ENCODE results near the gene PTPRG. TPM values are rescaled to one million over a fixed set of nuclear protein-coding genes. Genes with fewer than 3 reads are reported as not detected.

The PTPRG gene
- total RNA-seq, 1 donor, result 148 TPM

DNA sequence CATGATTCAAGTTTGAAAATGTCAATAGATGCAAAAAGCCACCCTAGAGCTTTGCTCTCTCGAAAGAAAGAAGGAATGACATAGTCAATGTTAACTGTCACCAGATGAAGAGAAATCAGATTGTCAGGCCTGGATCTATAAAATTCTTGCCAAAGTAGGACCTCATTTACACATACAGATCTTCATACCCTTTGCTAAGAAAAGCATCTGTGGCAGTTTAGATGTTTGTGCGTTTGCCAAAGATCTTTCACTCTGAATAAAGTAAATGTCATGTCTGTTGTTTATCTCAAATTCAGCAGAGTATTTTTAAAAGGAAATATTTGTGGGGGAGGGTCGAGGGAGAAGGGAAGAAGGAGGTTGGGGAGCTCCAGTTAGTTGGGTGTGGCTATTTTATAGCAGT lies 692.6 kb downstream of the PTPRG start:
- DNase-seq (ENCODE audit: insufficient read length, low spot score, missing footprints), result no peak
- no peaks in the 10 kb centered on the region for H3K9me3 ChIP-seq (ENCODE audit: low read depth, low read length)
- no peak overlapping the region for H2AFZ ChIP-seq (ENCODE audit: low read length)
- H3K36me3 ChIP-seq (ENCODE audit: insufficient read depth, low read length), result no peaks in the 10 kb centered on the region
- TF ChIP-seq, protein P1, sequence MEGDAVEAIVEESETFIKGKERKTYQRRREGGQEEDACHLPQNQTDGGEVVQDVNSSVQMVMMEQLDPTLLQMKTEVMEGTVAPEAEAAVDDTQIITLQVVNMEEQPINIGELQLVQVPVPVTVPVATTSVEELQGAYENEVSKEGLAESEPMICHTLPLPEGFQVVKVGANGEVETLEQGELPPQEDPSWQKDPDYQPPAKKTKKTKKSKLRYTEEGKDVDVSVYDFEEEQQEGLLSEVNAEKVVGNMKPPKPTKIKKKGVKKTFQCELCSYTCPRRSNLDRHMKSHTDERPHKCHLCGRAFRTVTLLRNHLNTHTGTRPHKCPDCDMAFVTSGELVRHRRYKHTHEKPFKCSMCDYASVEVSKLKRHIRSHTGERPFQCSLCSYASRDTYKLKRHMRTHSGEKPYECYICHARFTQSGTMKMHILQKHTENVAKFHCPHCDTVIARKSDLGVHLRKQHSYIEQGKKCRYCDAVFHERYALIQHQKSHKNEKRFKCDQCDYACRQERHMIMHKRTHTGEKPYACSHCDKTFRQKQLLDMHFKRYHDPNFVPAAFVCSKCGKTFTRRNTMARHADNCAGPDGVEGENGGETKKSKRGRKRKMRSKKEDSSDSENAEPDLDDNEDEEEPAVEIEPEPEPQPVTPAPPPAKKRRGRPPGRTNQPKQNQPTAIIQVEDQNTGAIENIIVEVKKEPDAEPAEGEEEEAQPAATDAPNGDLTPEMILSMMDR (IDR thresholded peaks at IDR 0.05; ENCODE audit: extremely low read depth, low read depth, low read length), result no peak
- no peaks in the 10 kb centered on the region for H3K79me2 ChIP-seq (ENCODE audit: insufficient read depth, low read length)
- no peak overlapping the region for H3K4me3 ChIP-seq (ENCODE audit: insufficient read depth, low read length)
- no peak overlapping the region for H3K27ac ChIP-seq (ENCODE audit: low read depth, low read length)
- no peak overlapping the region for H3K4me2 ChIP-seq (ENCODE audit: insufficient read depth, low read length)
- H3K4me1 ChIP-seq (ENCODE audit: insufficient read depth, low read length), result peaks cover 8% of the 10 kb centered on the region
- no peaks in the 10 kb centered on the region for H4K20me1 ChIP-seq (ENCODE audit: insufficient read depth, low read length)
- H3K27me3 ChIP-seq (ENCODE audit: insufficient read depth, low read length), result no peaks in the 10 kb centered on the region

DNA sequence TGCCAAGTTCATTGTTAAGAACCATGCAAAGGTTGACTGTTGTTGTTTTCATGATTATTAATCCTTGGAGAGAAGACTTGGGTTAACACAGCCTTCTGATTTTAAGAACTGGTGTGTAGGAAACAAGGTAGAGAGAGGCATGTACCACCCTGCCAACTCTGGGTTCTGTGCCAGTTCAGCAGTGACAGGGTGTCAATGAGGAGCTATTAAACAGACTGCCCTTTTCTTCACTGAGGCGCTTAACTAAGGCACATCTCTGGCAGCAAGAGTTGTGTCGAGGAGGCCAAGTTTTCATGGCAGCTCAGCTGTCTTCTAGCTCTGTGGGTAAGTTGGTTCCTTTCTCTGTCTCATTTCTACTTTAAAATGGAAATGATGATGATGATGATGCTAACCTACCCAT lies 694.4 kb downstream of the PTPRG start:
- DNase-seq (ENCODE audit: insufficient read length, low spot score, missing footprints), result no peak
- Histone ChIP-seq H3K79me2 (ENCODE audit: insufficient read depth, low read length) (no peaks in the 10 kb centered on the region), H3K4me3 (ENCODE audit: insufficient read depth, low read length) (no peak overlapping the region), H3K4me1 (ENCODE audit: insufficient read depth, low read length) (no peaks in the 10 kb centered on the region), H3K27ac (ENCODE audit: low read depth, low read length) (no peak overlapping the region), H3K4me2 (ENCODE audit: insufficient read depth, low read length) (no peak overlapping the region), H3K27me3 (ENCODE audit: insufficient read depth, low read length) (no peaks in the 10 kb centered on the region), H3K36me3 (ENCODE audit: insufficient read depth, low read length) (no peaks in the 10 kb centered on the region), H2AFZ (ENCODE audit: low read length) (no peak overlapping the region), H3K9me3 (ENCODE audit: low read depth, low read length) (no peaks in the 10 kb centered on the region), H4K20me1 (ENCODE audit: insufficient read depth, low read length) (no peaks in the 10 kb centered on the region)
- TF ChIP-seq, protein P1 (IDR thresholded peaks at IDR 0.05; ENCODE audit: extremely low read depth, low read depth, low read length), result no peak

DNA sequence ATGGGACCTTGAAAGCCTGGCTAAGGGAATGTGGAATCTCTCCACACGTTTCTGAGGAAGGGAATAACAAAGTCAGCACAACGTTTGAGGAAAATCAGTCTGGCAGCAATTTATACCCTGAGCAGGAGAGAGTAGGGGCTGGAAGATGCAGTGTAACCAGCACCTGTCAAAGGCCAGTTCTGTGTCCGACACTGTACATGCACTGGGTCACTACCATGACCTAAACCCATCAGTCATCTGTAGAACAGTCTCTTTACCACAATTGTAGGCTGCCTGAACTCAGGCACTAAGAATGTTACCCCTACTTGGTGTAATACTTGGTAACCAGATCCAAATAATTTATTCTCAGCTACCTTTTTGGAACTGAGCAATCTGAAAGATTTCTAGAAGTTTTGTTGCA lies 698.6 kb downstream of the PTPRG start:
- no peak overlapping the region for H2AFZ ChIP-seq (ENCODE audit: low read length)
- H3K9me3 ChIP-seq (ENCODE audit: low read depth, low read length), result no peaks in the 10 kb centered on the region
- no peaks in the 10 kb centered on the region for H3K27me3 ChIP-seq (ENCODE audit: insufficient read depth, low read length)
- no peaks in the 10 kb centered on the region for H3K79me2 ChIP-seq (ENCODE audit: insufficient read depth, low read length)
- H3K4me2 ChIP-seq (ENCODE audit: insufficient read depth, low read length), result no peak overlapping the region
- TF ChIP-seq, protein P1 (IDR thresholded peaks at IDR 0.05; ENCODE audit: extremely low read depth, low read depth, low read length), result no peak
- no peaks in the 10 kb centered on the region for H3K4me1 ChIP-seq (ENCODE audit: insufficient read depth, low read length)
- H3K27ac ChIP-seq (ENCODE audit: low read depth, low read length), result no peak overlapping the region
- DNase-seq (ENCODE audit: insufficient read length, low spot score, missing footprints), result no peak
- H3K36me3 ChIP-seq (ENCODE audit: insufficient read depth, low read length), result no peaks in the 10 kb centered on the region
- H3K4me3 ChIP-seq (ENCODE audit: insufficient read depth, low read length), result no peak overlapping the region
- H4K20me1 ChIP-seq (ENCODE audit: insufficient read depth, low read length), result no peaks in the 10 kb centered on the region

DNA sequence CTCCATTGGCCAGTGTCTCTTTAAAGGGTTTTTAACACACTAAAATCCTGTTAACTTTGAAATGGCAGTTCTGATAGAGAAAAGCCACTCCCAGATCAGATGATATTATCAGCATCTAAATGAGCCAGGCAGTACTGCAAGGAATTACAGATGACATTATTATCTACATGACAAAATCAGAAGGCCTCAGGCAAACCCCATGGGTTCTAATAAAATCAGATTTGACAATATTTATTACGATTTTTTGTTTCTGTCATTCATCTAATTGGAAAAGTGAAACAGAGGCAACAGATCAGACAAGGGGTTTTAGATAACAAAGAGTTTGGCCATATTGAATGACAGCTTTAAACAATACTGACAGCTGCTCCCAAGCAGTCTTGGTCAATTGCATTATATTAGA lies 699.3 kb downstream of the PTPRG start:
- Histone ChIP-seq H3K79me2 (ENCODE audit: insufficient read depth, low read length) (no peaks in the 10 kb centered on the region), H3K27me3 (ENCODE audit: insufficient read depth, low read length) (no peaks in the 10 kb centered on the region), H3K36me3 (ENCODE audit: insufficient read depth, low read length) (no peaks in the 10 kb centered on the region), H3K27ac (ENCODE audit: low read depth, low read length) (no peak overlapping the region), H4K20me1 (ENCODE audit: insufficient read depth, low read length) (no peaks in the 10 kb centered on the region), H3K4me1 (ENCODE audit: insufficient read depth, low read length) (no peaks in the 10 kb centered on the region), H2AFZ (ENCODE audit: low read length) (no peak overlapping the region), H3K9me3 (ENCODE audit: low read depth, low read length) (no peaks in the 10 kb centered on the region), H3K4me2 (ENCODE audit: insufficient read depth, low read length) (no peak overlapping the region), H3K4me3 (ENCODE audit: insufficient read depth, low read length) (no peak overlapping the region)
- DNase-seq (ENCODE audit: insufficient read length, low spot score, missing footprints), result no peak
- TF ChIP-seq, protein P1 (IDR thresholded peaks at IDR 0.05; ENCODE audit: extremely low read depth, low read depth, low read length), result no peak

All from osteoblast (primary cell).